H1 (cell line): ENCODE measurements around the gene UGT1A9. TPM values are rescaled to one million over a fixed set of nuclear protein-coding genes. Genes with fewer than 3 reads are reported as not detected.

Experiments used
- CTCF ChIA-PET: fragments of 300-600 bp; sonication (Branson Sonifier 250); formaldehyde crosslinking; loops from one replicate; lab custom pipeline; 2021; ENCODE audit not compliant: partially characterized antibody; lab: Charles Lee
- POLR2A ChIA-PET: fragments of 300-600 bp; sonication (Branson Sonifier 250); formaldehyde crosslinking; loops from one replicate; lab custom pipeline; 2021; ENCODE audit warnings: inconsistent platforms; ENCODE audit not compliant: partially characterized antibody; lab: Charles Lee
- DNase-seq, 2 experiments: peaks; one replicate each; pipeline versions ENCODE4 v3.0.0 to v3.0.0-alpha.2; 2010 to 2022; ENCODE audit warnings: low spot score in 2 of 2, low read depth in 1 of 2, mixed read lengths in 1 of 2
- FAIRE-seq: peaks from 2 replicates; lab custom pipeline; 2011; peaks lifted over from hg19 to GRCh38; lab: Jason Lieb, UNC
- H2AFZ ChIP-seq: 2 replicates; pipeline ENCODE4 v1.8.1; 2012; ENCODE audit warnings: low read length, inconsistent platforms
- H2AK5ac ChIP-seq: 2 replicates; pipeline ENCODE4 v1.6.1; 2013; ENCODE audit warnings: low read depth, low read length
- H2BK120ac ChIP-seq: replicated peaks from 2 replicates; pipeline ENCODE3; 2013; ENCODE audit warnings: low read depth, low read length, inconsistent platforms
- H2BK12ac ChIP-seq: 2 replicates; pipeline ENCODE4 v1.6.1; 2013; ENCODE audit warnings: low read depth, low read length
- H2BK15ac ChIP-seq: 2 replicates; pipeline ENCODE4 v1.6.1; 2013; ENCODE audit warnings: low read length
- H2BK20ac ChIP-seq: 2 replicates; pipeline ENCODE4 v1.6.1; 2013; ENCODE audit warnings: low read length
- H2BK5ac ChIP-seq: 2 replicates; pipeline ENCODE4 v1.6.1; 2013; ENCODE audit warnings: low read depth, low read length
- H3K14ac ChIP-seq: 2 replicates; pipeline ENCODE4 v1.6.1; 2013; ENCODE audit warnings: inconsistent platforms; ENCODE audit not compliant: insufficient read length
- H3K18ac ChIP-seq: 2 replicates; pipeline ENCODE4 v1.6.1; 2013; ENCODE audit warnings: low read length; ENCODE audit errors: extremely low read depth
- H3K23ac ChIP-seq: 2 replicates; pipeline ENCODE4 v1.6.1; 2013; ENCODE audit warnings: inconsistent platforms; ENCODE audit not compliant: insufficient read length
- H3K23me2 ChIP-seq: 2 replicates; pipeline ENCODE4 v1.6.1; 2013; ENCODE audit warnings: low read depth, low read length
- H3K27ac ChIP-seq: 2 replicates; pipeline ENCODE4 v1.6.1; 2011; ENCODE audit warnings: low read depth, low read length, inconsistent platforms
- H3K27me3 ChIP-seq, 4 experiments: replicated peaks in 1 of 4; 1 replicate in 1 of 4; 2 replicates in 3 of 4; pipeline versions ENCODE4 v1.6.1 to v1.8.1; 2011 to 2013; ENCODE audit warnings: low read length in 3 of 4, mild to moderate bottlenecking in 3 of 4, inconsistent platforms in 2 of 4, mixed read lengths in 2 of 4, moderate library complexity in 1 of 4; ENCODE audit not compliant: control insufficient read depth in 3 of 4, insufficient read depth in 3 of 4; ENCODE audit errors: extremely low read depth in 1 of 4
- H3K36me3 ChIP-seq, 4 experiments: 2 replicates each; pipeline versions ENCODE4 v1.6.1 to v1.8.1; 2011 to 2013; ENCODE audit warnings: mild to moderate bottlenecking in 4 of 4, low read length in 3 of 4, moderate library complexity in 2 of 4, control low read depth in 1 of 4, inconsistent platforms in 1 of 4; ENCODE audit not compliant: insufficient read depth in 4 of 4, control insufficient read depth in 2 of 4
- H3K4ac ChIP-seq: replicated peaks from 2 replicates; pipeline ENCODE3; 2013; ENCODE audit warnings: low read length, low read depth, mixed read lengths, inconsistent platforms; ENCODE audit not compliant: insufficient read length
- H3K4me1 ChIP-seq, 4 experiments: replicated peaks in 1 of 4; 1 replicate in 1 of 4; 2 replicates in 3 of 4; pipeline versions ENCODE4 v1.6.1 to v1.8.1; 2011 to 2013; ENCODE audit warnings: low read length in 3 of 4, inconsistent platforms in 2 of 4, mixed read lengths in 1 of 4; ENCODE audit not compliant: insufficient read depth in 4 of 4, control insufficient read depth in 3 of 4
- H3K4me2 ChIP-seq, 2 experiments: 2 replicates each; pipeline versions ENCODE4 v1.6.1 to v1.8.1; 2011 to 2013; ENCODE audit warnings: low read depth in 2 of 2, low read length in 2 of 2, control low read depth in 1 of 2, inconsistent platforms in 1 of 2, mild to moderate bottlenecking in 1 of 2; ENCODE audit not compliant: insufficient read depth in 1 of 2
- H3K4me3 ChIP-seq, 4 experiments: fragments of 200-600, 300-600 bp in 1 of 4; sonication (generic), shearing (Covaris generic), sonication (Bioruptor Twin) in 1 of 4; 2 replicates each; pipeline versions ENCODE4 v1.5.1 to v1.8.1; 2011 to 2016; ENCODE audit warnings: low read length in 4 of 4, low read depth in 3 of 4, control low read depth in 2 of 4, inconsistent platforms in 2 of 4, mild to moderate bottlenecking in 2 of 4, mixed read lengths in 1 of 4, moderate library complexity in 1 of 4; ENCODE audit not compliant: insufficient read depth in 2 of 4; ENCODE audit errors: extremely low read depth in 1 of 4
- H3K56ac ChIP-seq: replicated peaks from 2 replicates; pipeline ENCODE3; 2013; ENCODE audit warnings: low read depth, mild to moderate bottlenecking, mixed read lengths, low read length, inconsistent platforms; ENCODE audit not compliant: insufficient read length
- H3K79me1 ChIP-seq: 2 replicates; pipeline ENCODE4 v1.6.1; 2013; ENCODE audit warnings: low read depth, low read length, control low read depth
- H3K79me2 ChIP-seq, 2 experiments: 2 replicates each; pipeline versions ENCODE4 v1.6.1 to v1.8.1; 2012 to 2013; ENCODE audit warnings: low read length in 2 of 2, mild to moderate bottlenecking in 2 of 2, inconsistent platforms in 1 of 2; ENCODE audit not compliant: insufficient read depth in 2 of 2, control insufficient read depth in 1 of 2
- H3K9ac ChIP-seq, 4 experiments: replicated peaks in 1 of 4; 1 replicate in 1 of 4; 2 replicates in 3 of 4; pipeline versions ENCODE4 v1.6.1 to v1.8.1; 2011 to 2013; ENCODE audit warnings: low read depth in 3 of 4, low read length in 3 of 4, control low read depth in 2 of 4, mild to moderate bottlenecking in 2 of 4, moderate library complexity in 2 of 4, inconsistent platforms in 1 of 4; ENCODE audit errors: extremely low read depth in 1 of 4
- H3K9me3 ChIP-seq, 2 experiments: 2 replicates each; pipeline versions ENCODE4 v1.6.1 to v1.8.1; 2012 to 2013; ENCODE audit warnings: mild to moderate bottlenecking in 2 of 2, moderate library complexity in 2 of 2, control low read depth in 1 of 2, inconsistent platforms in 1 of 2, low read depth in 1 of 2, low read length in 1 of 2, mixed read lengths in 1 of 2; ENCODE audit not compliant: insufficient read depth in 2 of 2
- H4K20me1 ChIP-seq, 2 experiments: replicated peaks in 1 of 2; 2 replicates each; pipeline versions ENCODE3 to v1.8.1; 2011 to 2013; ENCODE audit warnings: inconsistent platforms in 2 of 2, low read length in 2 of 2, mild to moderate bottlenecking in 1 of 2; ENCODE audit not compliant: insufficient read depth in 2 of 2, control insufficient read depth in 1 of 2
- H4K5ac ChIP-seq: 2 replicates; pipeline ENCODE4 v1.6.1; 2013; ENCODE audit warnings: low read length, low read depth, mixed read lengths, inconsistent platforms; ENCODE audit not compliant: insufficient read length
- H4K8ac ChIP-seq: 2 replicates; pipeline ENCODE4 v1.8.0; 2013; ENCODE audit warnings: mild to moderate bottlenecking, moderate library complexity, low read length, inconsistent platforms; ENCODE audit not compliant: insufficient read depth; ENCODE audit errors: extremely low read depth
- H4K91ac ChIP-seq: replicated peaks from 2 replicates; pipeline ENCODE3; 2013; ENCODE audit warnings: low read length, mixed read lengths, inconsistent platforms; ENCODE audit not compliant: insufficient read length
- POU5F1 ChIP-seq: IDR thresholded peaks from 2 replicates; pipeline ENCODE4 v1.6.1; 2011; ENCODE audit warnings: low read depth, mild to moderate bottlenecking, low read length, moderate library complexity
- SP1 ChIP-seq: IDR thresholded peaks from 2 replicates; pipeline ENCODE4 v1.6.1; 2011; ENCODE audit warnings: low read depth, low read length
- WGBS, 2 experiments: shearing (Covaris generic) in 1 of 2; methylation state at CpG; one replicate each; pipeline versions ENCODE4 v1.1.6 to v1.1.7; 2013 to 2015; ENCODE audit warnings: low lambda C conversion rate in 2 of 2, mixed read lengths in 2 of 2, inconsistent platforms in 1 of 2, low coverage in 1 of 2, missing lambda C conversion rate in 1 of 2; ENCODE audit not compliant: insufficient replicate concordance in 2 of 2, insufficient coverage in 1 of 2, insufficient read length in 1 of 2; ENCODE audit errors: extremely low coverage in 1 of 2, missing lambda C conversion rate in 1 of 2; 5-methylcytosine and 5-hydroxymethylcytosine counted together
- polyA plus RNA-seq, 7 experiments: library from polyadenylated mRNA; depleted of rRNA in 3 of 7; stranded (reverse) in 5 of 7; unstranded in 2 of 7; fragments of >200 nt in 5 of 7; fragments of 200-250 nt in 2 of 7; gene quantifications; 1 replicate in 5 of 7; 2 replicates in 1 of 7; 4 replicates in 1 of 7; pipeline versions ENCODE4 v1.2.1 to v1.2.3, GENCODE V29; 2011 to 2013; ENCODE audit warnings: missing spikeins in 2 of 7, mixed read lengths in 2 of 7
- total RNA-seq: library from RNA; stranded (reverse); fragmentation: NEBNext Ultra II Directional; extraction: Animal tissue kit (Norgen Biotek cat#: 25700); gene quantifications from 2 replicates; pipeline ENCODE4 v1.2.1, GENCODE V29; 2021
- TF ChIP-seq, protein P1 (sequence below): IDR thresholded peaks from 2 replicates; pipeline ENCODE4 v1.6.1; 2012; ENCODE audit warnings: low read length, inconsistent platforms

Gene UGT1A9
- total and polyA plus RNA-seq, 2 of the 8 experiments (the other 6 are each of a cell fraction or from before 2014, with no cell fraction given): not detected

DNA sequence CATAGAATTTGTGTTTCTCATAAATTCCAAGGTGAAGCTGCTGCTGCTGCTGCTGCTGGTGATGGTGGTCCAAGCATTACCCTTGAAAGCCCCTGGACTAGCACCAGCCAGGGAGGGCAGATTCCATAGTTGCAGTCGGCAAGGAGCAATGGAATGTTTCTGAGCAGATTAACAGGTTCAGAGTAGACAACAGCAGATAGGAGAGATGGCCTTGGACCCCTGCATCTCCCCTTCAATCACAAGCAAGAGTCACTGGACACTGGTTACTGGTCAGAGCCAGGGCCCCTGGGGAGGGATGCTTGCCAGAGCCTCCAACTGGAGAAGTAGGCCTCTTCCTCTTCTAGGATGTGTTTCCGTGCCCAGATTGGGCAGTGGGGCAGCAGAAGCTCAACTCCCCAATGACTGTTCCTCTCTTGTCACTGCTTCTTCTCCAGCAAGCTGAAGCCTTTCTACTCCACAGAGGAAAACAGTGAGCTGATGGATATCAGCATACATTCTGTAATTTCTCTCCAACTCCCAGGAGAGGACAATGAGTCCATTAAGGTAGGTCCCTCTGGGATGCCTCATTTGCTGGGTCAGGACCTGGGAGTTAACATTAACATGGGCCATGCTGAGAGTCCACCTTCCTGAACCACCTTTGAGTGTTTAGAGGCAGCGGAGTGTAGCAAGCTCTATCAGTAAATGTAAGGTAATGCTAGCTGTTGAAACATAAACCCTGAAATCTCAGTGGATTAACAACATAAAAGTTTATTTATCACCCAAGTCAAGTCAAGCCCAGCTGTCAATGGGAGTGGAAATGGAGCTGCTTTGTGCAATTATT lies 141.7 kb downstream of the UGT1A9 start:
- Histone ChIP-seq H3K4me2 (no peak overlapping the region), H3K36me3 (no peaks in the 10 kb centered on the region), H3K14ac (no peak overlapping the region), H3K9me3 (no peaks in the 10 kb centered on the region), H4K5ac (no peak overlapping the region), H3K4me1 (no peaks in the 10 kb centered on the region), H3K9ac (no peak overlapping the region), H3K56ac (no peak overlapping the region), H2AFZ (no peak overlapping the region), H2BK20ac (no peak overlapping the region), H3K4me3 (no peak overlapping the region), H3K23ac (no peak overlapping the region), H4K20me1 (no peaks in the 10 kb centered on the region), H3K18ac (no peak overlapping the region), H3K27ac (no peak overlapping the region), H2BK12ac (no peak overlapping the region), H3K27me3 (no peaks in the 10 kb centered on the region), H3K79me1 (no peaks in the 10 kb centered on the region), H3K79me2 (no peaks in the 10 kb centered on the region), H2AK5ac (no peak overlapping the region), H3K4ac (no peak overlapping the region), H2BK5ac (no peak overlapping the region), H3K23me2 (no peaks in the 10 kb centered on the region), H4K91ac (no peak overlapping the region), H2BK15ac (no peak overlapping the region), H2BK120ac (no peak overlapping the region), H4K8ac (peak overlapping the region; percentile 76)
- no peak for DNase-seq
- CTCF ChIA-PET: interaction anchor here (1.0 kb wide), 2 partner anchors 20 to 849 kb away, joined by 4 read pairs; no protein-coding TSS in a partner anchor
- no peak for FAIRE-seq
- 93% methylated on average over 3 of the region's 3 CpGs; no CpG with 5 or more reads in 1 of the 2 experiments for WGBS, 2 experiments
- POLR2A ChIA-PET: no interaction called here
- TF ChIP-seq, protein P1, sequence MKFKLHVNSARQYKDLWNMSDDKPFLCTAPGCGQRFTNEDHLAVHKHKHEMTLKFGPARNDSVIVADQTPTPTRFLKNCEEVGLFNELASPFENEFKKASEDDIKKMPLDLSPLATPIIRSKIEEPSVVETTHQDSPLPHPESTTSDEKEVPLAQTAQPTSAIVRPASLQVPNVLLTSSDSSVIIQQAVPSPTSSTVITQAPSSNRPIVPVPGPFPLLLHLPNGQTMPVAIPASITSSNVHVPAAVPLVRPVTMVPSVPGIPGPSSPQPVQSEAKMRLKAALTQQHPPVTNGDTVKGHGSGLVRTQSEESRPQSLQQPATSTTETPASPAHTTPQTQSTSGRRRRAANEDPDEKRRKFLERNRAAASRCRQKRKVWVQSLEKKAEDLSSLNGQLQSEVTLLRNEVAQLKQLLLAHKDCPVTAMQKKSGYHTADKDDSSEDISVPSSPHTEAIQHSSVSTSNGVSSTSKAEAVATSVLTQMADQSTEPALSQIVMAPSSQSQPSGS: no peak
- no peak for TF ChIP-seq POU5F1
- TF ChIP-seq SP1: no peak
